HL-60 (cell line): ENCODE data around the gene SYT7.

Experiments used
- DNase-seq, 2 experiments: peaks; one replicate each; pipeline ENCODE4 v3.0.0-alpha.2; 2010 to 2020; ENCODE audit warnings: low read depth in 1 of 2, low spot score in 1 of 2
- H3K27ac ChIP-seq: fragments of 250-450 bp; sonication (Bioruptor Pico); replicated peaks from 2 replicates; pipeline ENCODE4 v1.5.1; 2020; ENCODE audit warnings: mild to moderate bottlenecking, moderate library complexity
- H3K27me3 ChIP-seq: fragments of 250-450 bp; sonication (Bioruptor Pico); 2 replicates; pipeline ENCODE4 v1.5.1; 2021; ENCODE audit warnings: mild to moderate bottlenecking, moderate library complexity; ENCODE audit not compliant: insufficient read depth, poor library complexity, severe bottlenecking
- H3K4me3 ChIP-seq: replicated peaks from 2 replicates; pipeline ENCODE4 v1.5.1; 2011; ENCODE audit warnings: mild to moderate bottlenecking, control low read depth, low read length; ENCODE audit not compliant: insufficient read depth
- GABPA ChIP-seq: IDR thresholded peaks from 2 replicates; pipeline ENCODE4 v1.6.1; 2012; ENCODE audit warnings: low read depth
- POLR2AphosphoS5 ChIP-seq: IDR thresholded peaks from 2 replicates; pipeline ENCODE4 v1.6.1; 2012; ENCODE audit warnings: low read depth
- REST ChIP-seq: IDR thresholded peaks from 2 replicates; pipeline ENCODE4 v1.6.1; 2012; ENCODE audit warnings: low read depth; ENCODE audit not compliant: insufficient replicate concordance
- SPI1 ChIP-seq: IDR thresholded peaks from 2 replicates; pipeline ENCODE4 v1.6.1; 2012; ENCODE audit warnings: low read depth, mild to moderate bottlenecking, borderline replicate concordance
- TF ChIP-seq, protein P1 (sequence below): IDR thresholded peaks from one replicate; pipeline ENCODE4 v1.5.1; 2011; ENCODE audit warnings: low read length, control low read depth, inconsistent platforms; ENCODE audit not compliant: insufficient read depth

SYT7 gene

DNA sequence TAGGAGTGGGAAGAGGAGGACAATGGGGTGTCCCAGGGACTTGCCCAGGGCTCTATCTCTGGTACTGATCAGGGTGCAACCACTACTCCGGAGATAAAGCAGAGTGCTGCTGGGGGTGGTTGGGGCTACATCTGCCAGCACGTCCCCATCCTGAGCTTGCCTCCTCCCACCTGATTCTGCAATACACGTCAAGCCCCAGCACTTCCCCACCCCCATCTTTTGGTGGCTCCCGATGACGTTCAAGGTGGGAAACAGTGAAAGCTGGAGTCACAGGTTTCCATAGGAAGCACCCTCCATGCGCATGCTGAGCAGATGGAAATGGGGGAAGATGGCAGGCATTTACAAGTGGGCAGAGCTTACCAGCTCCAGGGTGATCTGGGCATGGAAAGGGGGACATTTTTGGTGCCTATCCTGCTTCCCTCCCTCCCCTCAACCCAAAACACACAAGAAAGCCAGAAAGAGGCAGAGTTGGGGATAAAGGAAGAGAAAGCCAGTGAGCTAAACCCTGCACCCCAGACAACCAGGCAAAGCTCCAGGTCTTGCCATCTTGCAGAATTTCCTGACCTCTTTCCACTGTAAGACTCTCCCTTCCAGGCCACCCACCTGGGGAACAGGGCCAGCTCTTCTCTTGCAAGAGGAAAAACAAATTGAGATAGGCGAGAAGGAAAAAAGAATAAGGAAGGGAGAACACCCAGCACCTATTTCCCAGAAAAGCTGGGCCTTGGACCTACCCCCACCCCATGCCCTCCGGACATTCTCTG is 15.8 kb downstream of the SYT7 start:
- Histone ChIP-seq H3K27me3 (no peaks in the 10 kb centered on the region), H3K4me3 (no peak overlapping the region), H3K27ac (no peak overlapping the region)
- TF ChIP-seq POLR2AphosphoS5 = no peak
- no peak for TF ChIP-seq SPI1
- TF ChIP-seq GABPA = no peak
- TF ChIP-seq REST = no peak
- TF ChIP-seq, protein P1, sequence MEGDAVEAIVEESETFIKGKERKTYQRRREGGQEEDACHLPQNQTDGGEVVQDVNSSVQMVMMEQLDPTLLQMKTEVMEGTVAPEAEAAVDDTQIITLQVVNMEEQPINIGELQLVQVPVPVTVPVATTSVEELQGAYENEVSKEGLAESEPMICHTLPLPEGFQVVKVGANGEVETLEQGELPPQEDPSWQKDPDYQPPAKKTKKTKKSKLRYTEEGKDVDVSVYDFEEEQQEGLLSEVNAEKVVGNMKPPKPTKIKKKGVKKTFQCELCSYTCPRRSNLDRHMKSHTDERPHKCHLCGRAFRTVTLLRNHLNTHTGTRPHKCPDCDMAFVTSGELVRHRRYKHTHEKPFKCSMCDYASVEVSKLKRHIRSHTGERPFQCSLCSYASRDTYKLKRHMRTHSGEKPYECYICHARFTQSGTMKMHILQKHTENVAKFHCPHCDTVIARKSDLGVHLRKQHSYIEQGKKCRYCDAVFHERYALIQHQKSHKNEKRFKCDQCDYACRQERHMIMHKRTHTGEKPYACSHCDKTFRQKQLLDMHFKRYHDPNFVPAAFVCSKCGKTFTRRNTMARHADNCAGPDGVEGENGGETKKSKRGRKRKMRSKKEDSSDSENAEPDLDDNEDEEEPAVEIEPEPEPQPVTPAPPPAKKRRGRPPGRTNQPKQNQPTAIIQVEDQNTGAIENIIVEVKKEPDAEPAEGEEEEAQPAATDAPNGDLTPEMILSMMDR = no peak
- DNase-seq = no peak

- TF ChIP-seq REST (no peak), GABPA (no peak), POLR2AphosphoS5 (no peak), SPI1 (no peak)
- TF ChIP-seq, protein P1 = no peak
- Histone ChIP-seq H3K27me3 (peaks cover 17% of the 10 kb centered on the region), H3K27ac (no peak overlapping the region), H3K4me3 (no peak overlapping the region)
- DNase-seq = no peak
Observed at GRCh38 chr11:61560751-61561150, 20.1 kb downstream of the SYT7 start.

DNA sequence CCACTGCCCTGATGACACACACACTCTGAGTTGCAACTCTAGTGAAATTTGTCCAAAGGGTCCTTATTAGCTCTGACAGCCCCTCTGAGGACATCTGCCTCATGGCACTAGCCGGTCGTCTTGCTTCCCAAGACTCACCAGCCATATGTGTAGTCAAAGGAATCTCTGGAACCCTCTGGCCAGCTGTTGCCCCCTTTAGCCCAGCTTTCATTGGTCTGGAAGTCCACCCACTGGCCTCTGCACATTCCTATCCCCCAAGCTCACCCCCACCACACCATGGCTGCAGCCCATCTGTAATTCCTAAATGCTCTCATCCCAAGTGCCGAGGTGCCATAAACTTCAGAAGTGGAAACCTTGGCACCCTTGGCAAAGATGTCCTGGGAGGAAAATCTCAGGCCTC is 24.3 kb downstream of the SYT7 start:
- peaks cover 37% of the 10 kb centered on the region for H3K27me3 ChIP-seq
- TF ChIP-seq POLR2AphosphoS5 (no peak), SPI1 (no peak), GABPA (no peak)
- TF ChIP-seq, protein P1 = no peak

More for the DNA sequence above, 24.3 kb downstream of the SYT7 start:
- Histone ChIP-seq H3K4me3 (no peak overlapping the region), H3K27ac (no peak overlapping the region)
- DNase-seq = no peak
